Measurements from ENCODE around the gene CLMP.
"Not testable (repeated sequence)": the region's sequence is repeated elsewhere in the genome, so short reads cannot be mapped to it uniquely, and the experiment has no call there.

CLMP gene

DNA sequence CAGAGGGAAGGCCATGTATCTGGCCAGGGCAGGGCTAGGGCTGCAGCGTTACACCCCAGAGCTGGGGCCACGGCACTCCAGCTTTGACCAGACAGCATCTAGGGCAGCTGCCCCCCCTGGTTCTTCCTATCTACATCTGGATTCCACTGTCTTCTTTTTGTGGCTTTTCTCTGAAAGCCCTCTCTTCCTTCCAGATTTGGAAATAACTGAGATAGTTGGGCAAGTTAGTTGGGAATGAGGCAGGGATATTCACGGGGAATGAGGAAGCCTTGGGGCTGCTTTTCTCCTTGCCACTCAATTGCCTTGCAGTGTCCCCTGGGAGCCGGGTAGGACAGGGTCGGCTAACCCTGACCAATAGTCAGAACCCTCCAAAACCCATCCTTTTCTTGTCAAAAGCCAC lies 26.8 kb downstream of the CLMP start:
- H3K36me3 ChIP-seq: no peaks in the 10 kb centered on the region
- H3K4me2 ChIP-seq: no peak overlapping the region
- H3K9ac ChIP-seq: no peak overlapping the region
- H3K27me3 ChIP-seq: no peaks in the 10 kb centered on the region
- H3K4me3 ChIP-seq: no peak overlapping the region
- H3K27ac ChIP-seq: no peak overlapping the region
- H3K4me1 ChIP-seq: peaks cover 0 to 12% (median 0%) of the 10 kb centered on the region in 10 experiments; a peak in 3 of 20 replicates
- H4K20me1 ChIP-seq: no peaks in the 10 kb centered on the region; a peak in 1 of 22 replicates
- TF ChIP-seq Cebpa-rat (IDR thresholded peaks at IDR 0.05): no peak
- no peaks in the 10 kb centered on the region for H3K9me3 ChIP-seq (replicated peaks in 1 of 11)

DNA sequence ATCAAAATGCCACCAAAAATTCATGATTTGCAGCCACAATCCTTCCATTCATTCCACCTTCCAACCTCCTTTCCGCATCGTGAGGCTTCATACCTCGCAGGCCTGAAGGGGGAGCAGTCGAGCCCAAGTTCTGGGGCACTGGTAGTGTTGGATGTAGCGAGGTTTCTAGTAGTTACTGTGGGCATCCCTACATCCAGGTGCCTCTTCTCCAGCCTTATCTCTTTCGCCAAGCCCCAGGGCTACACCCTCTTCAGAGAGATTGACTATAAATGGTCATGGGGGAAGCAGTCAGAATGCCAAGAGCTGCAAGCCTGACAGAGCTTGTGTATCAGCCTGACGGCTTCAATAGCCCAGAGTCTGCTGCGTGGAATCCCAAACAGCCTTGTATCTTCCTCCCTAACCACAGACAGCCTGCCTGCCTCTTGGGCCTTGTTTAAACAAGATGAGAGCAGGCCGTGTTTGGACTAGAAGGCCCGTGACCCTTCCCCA lies 28.9 kb downstream of the CLMP start:
- Histone ChIP-seq H3K4me1 (peaks cover 0 to 12% (median 0%) of the 10 kb centered on the region in 10 experiments; a peak in 3 of 20 replicates), H3K4me2 (no peak overlapping the region), H3K4me3 (no peak overlapping the region), H3K27ac (no peak overlapping the region), H3K9me3 (replicated peaks in 1 of 11) (no peaks in the 10 kb centered on the region), H3K27me3 (no peaks in the 10 kb centered on the region), H3K36me3 (no peaks in the 10 kb centered on the region), H3K9ac (no peak overlapping the region), H4K20me1 (no peaks in the 10 kb centered on the region; a peak in 1 of 22 replicates)
- TF ChIP-seq Cebpa-rat (IDR thresholded peaks at IDR 0.05): no peak

DNA sequence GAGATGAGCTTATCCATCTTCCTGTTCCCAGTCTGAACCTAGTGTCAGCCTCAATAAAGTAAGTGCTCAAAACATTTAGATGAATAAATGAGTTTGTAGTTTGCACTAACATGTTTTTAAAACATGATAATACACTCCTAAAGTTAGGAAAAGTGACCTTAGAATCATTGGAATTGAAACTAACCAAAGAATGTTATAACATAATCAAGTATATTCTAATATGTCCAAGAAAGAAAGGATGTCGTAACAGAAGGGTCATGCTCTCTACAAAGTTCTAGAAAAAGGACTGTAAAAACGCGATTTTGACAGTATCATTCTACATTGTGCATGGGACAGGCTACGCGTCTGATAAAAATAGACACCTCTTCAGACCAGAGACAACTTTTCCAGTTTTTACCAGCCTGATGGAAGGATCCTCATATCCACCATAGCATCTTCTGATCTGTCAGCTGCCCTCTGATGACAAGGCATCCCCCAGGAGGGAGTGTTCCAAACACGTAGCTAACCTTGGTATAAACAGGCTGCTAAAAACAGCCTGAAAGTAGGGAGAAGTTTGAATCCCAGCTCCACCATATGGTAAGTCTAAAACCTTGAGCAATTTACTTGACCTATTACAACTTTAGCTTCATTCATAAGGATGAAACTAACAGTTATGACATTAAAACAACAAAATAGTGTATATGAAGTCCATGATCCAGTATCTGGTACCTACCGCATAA lies 30.2 kb downstream of the CLMP start:
- no peak overlapping the region for H3K27ac ChIP-seq
- no peak overlapping the region for H3K9ac ChIP-seq
- H3K4me2 ChIP-seq: no peak overlapping the region
- H3K4me1 ChIP-seq: peaks cover 0 to 8% (median 0%) of the 10 kb centered on the region in 10 experiments; a peak in 1 of 20 replicates
- TF ChIP-seq Cebpa-rat (IDR thresholded peaks at IDR 0.05): no peak
- no peaks in the 10 kb centered on the region; a peak in 1 of 22 replicates for H4K20me1 ChIP-seq
- H3K27me3 ChIP-seq: no peaks in the 10 kb centered on the region
- no peaks in the 10 kb centered on the region for H3K36me3 ChIP-seq
- no peaks in the 10 kb centered on the region for H3K9me3 ChIP-seq (replicated peaks in 1 of 11)
- no peak overlapping the region for H3K4me3 ChIP-seq

DNA sequence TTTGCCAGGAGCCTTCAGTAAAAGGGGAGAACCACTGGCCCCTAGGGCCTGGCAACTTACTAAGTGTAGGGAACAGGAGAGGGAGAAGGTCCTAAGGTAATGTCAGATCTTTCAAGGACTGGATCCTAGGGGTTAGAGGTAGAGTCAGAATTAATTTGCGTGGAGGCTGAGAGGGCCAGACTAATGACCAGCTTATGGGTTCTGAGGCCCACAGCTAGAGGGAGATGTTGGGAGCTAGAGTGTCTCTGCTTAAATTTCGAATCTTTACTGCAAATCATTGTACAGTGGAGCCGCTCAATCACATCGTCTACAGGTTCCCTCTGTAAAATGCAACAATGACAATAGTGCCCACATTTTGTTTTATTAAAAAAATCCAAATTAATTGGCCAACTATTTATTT lies 31.4 kb downstream of the CLMP start:
- Histone ChIP-seq H3K27me3 (no peaks in the 10 kb centered on the region), H3K27ac (no peak overlapping the region), H4K20me1 (no peaks in the 10 kb centered on the region; a peak in 1 of 22 replicates), H3K36me3 (no peaks in the 10 kb centered on the region), H3K9ac (no peak overlapping the region), H3K4me3 (no peak overlapping the region), H3K9me3 (replicated peaks in 1 of 11) (no peaks in the 10 kb centered on the region), H3K4me1 (peaks cover 0 to 9% (median 0%) of the 10 kb centered on the region in 10 experiments; a peak in 3 of 20 replicates), H3K4me2 (no peak overlapping the region)
- no peak for TF ChIP-seq Cebpa-rat (IDR thresholded peaks at IDR 0.05)

DNA sequence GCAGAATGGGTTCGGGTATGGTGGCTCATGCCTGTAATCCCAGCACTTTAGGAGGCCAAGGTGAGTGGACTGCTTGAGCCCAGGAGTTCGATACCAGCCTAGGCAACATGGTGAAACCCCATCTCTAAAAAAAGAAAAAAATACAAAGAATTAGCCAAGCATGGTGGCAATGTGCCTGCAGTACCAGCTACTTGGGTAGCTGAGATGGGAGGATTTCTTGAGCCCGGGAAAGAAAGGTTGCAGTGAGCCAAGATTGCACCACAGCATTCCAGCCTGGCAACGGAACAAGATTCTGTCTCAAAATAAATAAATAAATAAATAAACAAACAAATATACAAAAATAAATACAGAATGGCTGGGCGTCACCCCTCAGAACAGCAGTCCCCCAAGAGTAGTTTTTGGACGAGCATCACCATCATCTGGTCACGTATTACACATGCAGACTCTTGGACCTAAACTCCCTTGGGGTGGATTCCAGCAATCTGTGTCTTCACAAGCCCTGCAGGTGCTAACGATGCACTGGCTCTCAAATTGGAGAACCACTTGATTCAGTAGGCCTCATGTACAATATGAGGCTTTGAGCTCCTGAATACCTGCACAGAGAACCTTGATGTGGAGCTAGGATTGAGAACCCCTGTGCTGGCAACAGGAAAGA lies 33.5 kb downstream of the CLMP start:
- Histone ChIP-seq H3K36me3 (no peaks in the 10 kb centered on the region), H3K4me2 (no peak overlapping the region), H3K9ac (no peak overlapping the region)

DNA sequence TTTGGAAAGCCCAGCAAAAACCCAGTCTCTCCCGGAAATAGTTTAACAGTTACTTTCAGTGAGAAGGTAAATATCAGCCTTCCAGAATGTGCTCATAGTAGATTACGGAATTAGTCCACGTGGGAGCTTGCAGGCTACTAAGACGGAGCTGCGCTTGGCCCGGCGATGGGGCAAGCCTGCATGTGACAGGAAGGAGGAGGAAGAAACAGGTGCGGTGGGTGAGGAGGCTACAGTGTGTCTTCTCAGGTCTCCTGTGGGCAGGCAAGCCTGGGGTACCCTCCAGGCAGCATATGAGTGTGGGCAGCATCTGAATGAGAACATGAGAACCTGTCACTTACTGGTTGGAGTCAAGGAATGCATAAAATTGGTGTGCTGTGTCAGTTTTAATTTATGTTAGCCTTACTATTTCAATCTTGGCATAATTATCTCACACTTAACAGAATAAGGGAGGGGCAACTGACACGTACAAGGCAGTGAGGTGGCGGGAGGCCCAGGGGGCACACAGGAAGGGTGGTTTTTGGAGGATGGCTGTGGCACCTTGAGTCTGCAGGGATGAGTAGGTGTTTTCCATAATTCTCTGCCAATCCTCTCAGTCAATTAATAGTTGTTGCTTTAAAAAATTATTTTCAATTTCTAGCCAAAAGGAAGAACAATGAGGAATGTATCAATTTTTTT lies 35.7 kb downstream of the CLMP start:
- H3K27me3 ChIP-seq: no peaks in the 10 kb centered on the region
- H3K4me1 ChIP-seq: peaks cover 0 to 9% (median 0%) of the 10 kb centered on the region in 10 experiments; a peak in 3 of 20 replicates
- no peak for TF ChIP-seq Cebpa-rat (IDR thresholded peaks at IDR 0.05)
- no peak overlapping the region for H3K9ac ChIP-seq
- H4K20me1 ChIP-seq: no peaks in the 10 kb centered on the region; a peak in 1 of 22 replicates
- H3K27ac ChIP-seq: no peak overlapping the region
- no peaks in the 10 kb centered on the region for H3K9me3 ChIP-seq (replicated peaks in 1 of 11)
- no peak overlapping the region for H3K4me3 ChIP-seq
- H3K4me2 ChIP-seq: peak overlapping the region in 4 of 11 experiments; percentile 4 to 33 (median 24); a peak in 5 of 22 replicates
- no peaks in the 10 kb centered on the region for H3K36me3 ChIP-seq

More for the DNA sequence above, 33.5 kb downstream of the CLMP start:
- Histone ChIP-seq H3K27ac (no peak overlapping the region), H3K27me3 (no peaks in the 10 kb centered on the region), H3K9me3 (replicated peaks in 1 of 11) (no peaks in the 10 kb centered on the region), H4K20me1 (no peaks in the 10 kb centered on the region; a peak in 1 of 22 replicates), H3K4me1 (peaks cover 0 to 9% (median 0%) of the 10 kb centered on the region in 10 experiments; a peak in 3 of 20 replicates), H3K4me3 (no peak overlapping the region)
- no peak for TF ChIP-seq Cebpa-rat (IDR thresholded peaks at IDR 0.05)

DNA sequence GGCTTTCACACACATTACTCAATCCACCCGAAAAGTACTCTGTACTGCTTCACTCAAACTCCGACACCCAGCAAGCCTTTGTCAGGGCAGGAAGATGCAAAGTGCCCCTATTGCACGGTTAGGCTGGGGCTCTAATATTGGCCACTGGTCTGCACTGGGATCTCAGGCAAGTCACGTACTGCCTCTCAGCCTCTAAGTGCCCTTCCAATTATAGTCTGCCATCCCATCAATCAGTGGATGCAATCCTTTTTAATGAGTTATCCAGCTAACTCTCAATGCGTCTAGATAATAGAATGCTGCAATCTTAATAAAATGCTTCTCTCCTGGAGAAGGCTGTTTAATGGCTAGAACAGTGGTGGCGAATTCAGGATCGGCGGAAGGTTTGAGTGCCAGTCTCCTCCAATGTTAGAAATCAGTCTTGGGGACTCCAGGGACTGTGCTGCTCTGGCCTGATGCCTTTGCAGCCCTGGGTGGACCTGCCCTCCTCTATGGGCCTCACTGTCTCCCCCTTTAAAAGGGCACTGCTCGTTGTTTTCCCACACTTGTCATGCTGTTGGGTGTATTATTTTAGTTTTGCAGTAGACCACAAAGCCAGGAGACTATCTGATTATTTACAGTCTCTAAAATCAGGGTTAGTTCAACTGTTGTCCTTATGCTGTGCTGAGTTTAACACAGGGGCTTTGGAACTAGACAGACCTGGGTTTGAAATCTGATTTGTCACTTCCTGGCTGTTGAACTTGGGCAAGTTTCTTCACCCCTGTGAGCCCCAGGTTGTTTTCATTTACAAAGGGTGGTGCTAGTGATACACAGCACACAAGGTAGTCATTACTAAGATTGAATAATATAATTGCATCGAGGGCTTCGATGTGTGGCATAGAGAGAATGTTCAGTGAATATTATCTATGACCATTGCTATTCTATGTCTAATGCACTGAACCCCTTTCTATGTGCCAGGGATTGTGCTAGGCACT lies 36.7 kb downstream of the CLMP start:
- Histone ChIP-seq H3K36me3 (no peaks in the 10 kb centered on the region), H3K4me1 (peaks cover 0 to 9% (median 0%) of the 10 kb centered on the region in 10 experiments; a peak in 3 of 20 replicates), H3K4me3 (no peak overlapping the region), H3K9me3 (replicated peaks in 1 of 11) (no peaks in the 10 kb centered on the region), H3K27ac (no peak overlapping the region), H3K9ac (no peak overlapping the region), H4K20me1 (no peaks in the 10 kb centered on the region), H3K4me2 (no peak overlapping the region), H3K27me3 (no peaks in the 10 kb centered on the region)
- no peak for TF ChIP-seq Cebpa-rat (IDR thresholded peaks at IDR 0.05)

DNA sequence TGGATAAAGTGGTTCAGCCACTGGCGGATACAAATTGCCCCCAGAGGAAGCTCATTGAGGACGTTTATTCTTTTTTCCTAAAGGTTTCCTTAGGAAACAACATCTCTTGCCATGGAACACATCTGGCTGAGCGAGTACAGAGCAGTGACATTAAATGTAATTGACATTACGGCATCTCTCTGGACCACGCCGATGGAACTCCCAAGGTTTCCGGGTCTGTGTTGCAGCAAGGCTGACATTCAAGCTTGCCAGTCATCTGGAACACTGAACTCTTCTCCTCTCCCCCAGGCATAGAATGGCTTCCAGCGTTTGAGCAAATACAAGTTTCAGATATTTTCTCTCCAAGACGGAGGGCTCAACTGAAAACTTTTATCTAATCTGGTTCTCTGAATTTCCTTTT lies 42.1 kb downstream of the CLMP start:
- Histone ChIP-seq H3K27me3 (no peaks in the 10 kb centered on the region), H3K9ac (no peak overlapping the region), H3K36me3 (no peaks in the 10 kb centered on the region), H3K4me3 (no peak overlapping the region), H4K20me1 (no peaks in the 10 kb centered on the region), H3K27ac (no peak overlapping the region), H3K9me3 (replicated peaks in 1 of 11) (0 out of 22 replicates have a peak, but pooled peaks cover 0 to 3% (median 0%) of the 10 kb centered on the region in 11 experiments), H3K4me2 (no peak overlapping the region), H3K4me1 (no peaks in the 10 kb centered on the region)
- no peak for TF ChIP-seq Cebpa-rat (IDR thresholded peaks at IDR 0.05)

DNA sequence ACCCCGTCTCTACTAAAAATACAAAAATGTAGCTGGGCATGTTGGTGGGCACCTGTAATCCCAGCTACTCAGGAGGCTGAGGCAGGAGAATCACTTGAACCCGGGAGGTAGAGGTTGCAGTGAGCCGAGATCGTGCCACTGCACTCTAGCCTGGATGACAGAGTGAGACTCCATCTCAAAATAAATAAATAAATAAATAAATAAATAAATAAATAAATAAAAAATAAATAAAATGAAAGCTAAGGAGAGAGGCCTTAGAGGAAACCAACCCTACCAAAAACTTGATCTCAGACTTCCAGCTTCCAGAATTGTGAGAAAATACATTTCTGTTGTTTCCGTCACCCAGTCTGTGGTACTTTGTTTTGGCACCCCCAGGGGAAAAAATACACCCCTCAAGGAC lies 42.7 kb downstream of the CLMP start:
- H3K4me1 ChIP-seq; H3K4me3 ChIP-seq; H3K27ac ChIP-seq; H4K20me1 ChIP-seq; H3K4me2 ChIP-seq; H3K27me3 ChIP-seq; H3K9me3 ChIP-seq (replicated peaks in 1 of 11); H3K36me3 ChIP-seq; H3K9ac ChIP-seq: not testable (repeated sequence)

All from BLaER1 treated with 17β-estradiol and CSF1 and Interleukin-3, amounts not matched to agents 10 nM and 100 nM (cell line).